HG03457 (cell line): Measurements from ENCODE around the gene ZNF667.
A peak's percentile ranks its signal among the peaks of the same experiment; 100 is the strongest.

Experiments
- ATAC-seq: cut with Tn5 transposase; IDR thresholded peaks from one replicate; pipeline ENCODE4 v1.9.1; 2021; ENCODE audit warnings: moderate number of reproducible peaks; ENCODE audit not compliant: unreplicated experiment

ZNF667 gene

DNA sequence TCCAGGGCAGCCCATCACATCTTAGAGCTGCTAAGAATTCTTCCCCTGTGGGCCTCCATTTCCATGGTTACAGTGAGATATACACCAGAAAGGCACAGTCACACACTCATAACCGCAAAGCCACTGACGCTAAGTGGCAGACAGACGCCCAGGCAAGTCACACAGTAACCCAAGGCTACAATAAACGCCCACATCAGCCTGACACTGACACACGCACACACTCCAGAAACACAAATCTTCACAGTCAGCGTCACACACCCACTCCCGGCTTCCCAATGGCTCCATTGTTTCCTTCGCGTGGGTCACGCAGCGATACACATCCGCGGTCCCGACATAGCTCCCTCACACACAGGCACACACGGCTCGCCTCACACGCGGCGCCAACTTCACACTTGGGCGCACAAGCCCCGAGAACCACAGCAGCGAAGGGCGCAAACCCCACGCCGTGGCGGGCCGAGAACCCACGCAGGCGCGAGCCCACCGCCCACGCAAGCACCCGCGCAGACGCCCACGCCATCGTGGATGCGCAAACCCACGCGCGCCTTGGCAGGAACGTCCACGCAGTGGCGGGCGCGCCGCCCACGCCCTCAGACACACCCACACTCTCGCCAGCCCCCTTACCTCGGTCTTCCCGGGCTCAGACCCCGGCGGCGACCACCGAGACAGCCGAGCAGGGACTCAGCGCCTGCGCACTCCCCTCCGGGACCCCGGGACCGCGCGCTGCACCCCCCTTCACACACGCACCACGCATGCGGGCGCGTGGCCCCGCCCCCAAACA is at the start of gene ZNF667:
TSS of gene ZNF667 (minus strand) at position 695 of the 778 bp plus-strand sequence. CDS start 14,975 bp downstream, outside the sequence.
- no peak for ATAC-seq

DNA sequence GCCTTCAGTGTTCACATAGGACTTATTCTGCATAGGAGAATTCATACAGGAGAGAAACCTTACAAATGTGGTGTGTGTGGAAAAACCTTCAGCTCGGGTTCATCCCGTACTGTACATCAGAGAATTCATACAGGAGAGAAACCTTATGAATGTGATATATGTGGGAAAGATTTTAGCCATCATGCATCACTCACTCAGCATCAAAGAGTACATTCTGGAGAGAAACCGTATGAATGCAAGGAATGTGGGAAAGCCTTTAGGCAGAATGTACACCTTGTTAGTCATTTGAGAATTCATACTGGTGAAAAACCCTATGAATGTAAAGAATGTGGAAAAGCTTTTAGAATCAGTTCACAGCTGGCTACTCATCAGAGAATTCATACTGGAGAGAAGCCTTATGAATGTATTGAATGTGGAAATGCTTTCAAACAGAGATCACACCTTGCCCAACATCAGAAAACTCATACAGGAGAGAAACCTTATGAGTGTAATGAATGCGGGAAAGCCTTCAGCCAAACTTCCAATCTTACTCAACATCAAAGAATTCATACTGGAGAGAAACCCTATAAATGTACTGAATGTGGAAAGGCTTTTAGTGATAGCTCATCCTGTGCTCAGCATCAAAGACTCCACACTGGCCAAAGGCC is 48.2 kb upstream of the ZNF667 start:
- no peak for ATAC-seq

DNA sequence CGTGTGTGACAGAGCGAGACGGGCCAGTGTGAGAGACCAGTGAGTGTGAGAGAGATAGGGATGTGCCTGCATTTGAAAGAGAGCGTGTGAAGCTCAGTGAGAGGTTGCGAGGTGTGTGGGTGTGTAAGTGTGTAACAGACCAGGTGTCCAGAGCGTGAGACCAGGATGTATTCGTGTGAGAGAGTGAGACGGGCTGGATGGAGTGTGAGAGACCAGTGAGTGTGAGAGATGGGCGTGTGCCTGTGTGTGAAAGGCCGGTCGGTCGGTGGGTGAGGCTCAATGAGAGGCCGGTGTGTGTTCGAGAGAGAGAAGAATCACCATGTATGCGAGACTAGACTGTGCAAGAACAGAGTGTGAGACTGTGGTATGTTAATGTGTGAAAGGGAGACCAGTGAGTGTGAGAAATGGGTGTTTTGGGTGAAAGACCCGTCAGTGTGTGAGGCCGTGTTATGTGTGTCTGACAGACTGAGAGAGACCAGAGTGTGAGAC is 31.2 kb upstream of the ZNF667 start:
- no peak for ATAC-seq

DNA sequence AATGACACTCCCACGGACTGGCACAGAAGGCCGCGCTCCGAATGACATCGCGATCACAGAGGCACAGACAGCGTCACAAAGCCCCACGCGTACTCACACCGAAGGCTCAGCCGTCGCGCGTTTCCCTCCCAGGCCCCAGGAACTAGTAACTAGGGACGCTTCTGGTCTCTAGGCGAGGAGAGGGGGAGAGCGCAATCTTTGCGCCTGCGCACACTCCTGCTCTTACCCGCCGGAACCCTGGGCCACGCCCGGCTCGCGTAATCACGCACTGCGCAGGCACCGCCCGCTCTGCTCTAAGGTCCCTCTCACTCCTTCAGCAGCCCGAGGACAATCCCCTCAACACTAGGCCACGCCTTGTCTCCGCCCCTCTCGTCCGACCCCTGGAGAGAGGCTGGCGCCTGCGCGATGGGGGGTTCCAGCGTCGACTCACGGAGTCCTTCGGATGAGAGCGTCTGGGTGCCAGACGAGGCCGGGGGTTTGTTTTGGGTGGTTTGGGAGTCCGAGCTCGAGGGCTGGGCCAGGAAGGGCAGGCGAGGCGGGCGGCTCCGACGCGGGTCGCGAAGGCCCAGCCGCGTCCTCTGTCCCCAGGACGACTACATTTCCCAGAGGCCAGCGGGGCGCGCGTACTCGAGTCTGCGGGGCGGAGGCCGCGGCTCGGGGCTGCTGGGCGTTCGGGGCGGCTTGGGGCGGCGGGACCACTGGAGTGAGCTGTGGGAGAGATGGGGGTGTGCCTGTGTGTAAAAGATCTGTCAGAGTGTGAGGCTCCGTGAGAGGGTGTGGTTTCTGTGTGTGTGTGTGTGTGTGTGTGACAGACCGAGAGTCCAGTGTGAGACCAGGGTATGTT is 30.5 kb upstream of the ZNF667 start, which contains the start of gene ZNF471:
TSS of gene ZNF471 (plus strand) at position 410 of the 844 bp plus-strand sequence. CDS start 3,717 bp downstream, outside the sequence.
- ATAC-seq: no peak

DNA sequence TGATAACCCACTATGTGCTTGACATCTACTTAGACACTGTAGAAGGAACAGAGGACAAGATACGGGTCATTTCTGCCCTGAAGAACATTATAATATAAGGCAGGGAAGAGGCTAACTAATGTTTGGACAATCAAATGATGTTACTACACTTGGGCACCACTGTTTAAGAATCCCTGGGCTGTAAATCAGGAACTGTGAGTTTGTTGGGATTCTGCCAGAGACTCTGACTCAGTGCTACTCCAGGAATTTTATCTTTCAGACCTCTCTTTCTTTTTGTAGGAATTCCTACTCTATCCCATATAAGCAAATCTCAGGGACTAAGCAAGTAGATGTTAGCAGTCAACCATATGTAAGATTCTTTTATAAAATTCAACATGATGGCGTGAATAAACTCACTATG is 27.4 kb upstream of the ZNF667 start:
- no peak for ATAC-seq

DNA sequence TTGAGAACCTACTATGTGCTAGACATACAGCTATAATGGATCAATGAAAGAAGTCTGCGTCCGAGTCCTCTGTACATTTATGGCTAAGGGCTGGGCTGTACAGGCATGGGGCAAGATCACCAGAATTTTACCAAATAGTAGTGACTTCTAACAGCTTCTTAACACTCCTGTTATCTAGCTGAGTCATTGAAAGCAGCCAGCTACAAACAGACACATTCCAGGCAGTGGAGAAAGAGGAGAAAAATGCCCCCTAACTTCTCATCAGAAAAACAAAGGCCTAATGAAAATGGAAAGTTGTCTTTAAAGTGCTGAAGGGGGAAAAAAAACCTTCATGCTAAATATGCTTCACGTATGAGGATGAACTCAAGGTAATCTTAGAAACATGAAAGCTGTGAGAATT is 14.3 kb upstream of the ZNF667 start:
- ATAC-seq: no peak

DNA sequence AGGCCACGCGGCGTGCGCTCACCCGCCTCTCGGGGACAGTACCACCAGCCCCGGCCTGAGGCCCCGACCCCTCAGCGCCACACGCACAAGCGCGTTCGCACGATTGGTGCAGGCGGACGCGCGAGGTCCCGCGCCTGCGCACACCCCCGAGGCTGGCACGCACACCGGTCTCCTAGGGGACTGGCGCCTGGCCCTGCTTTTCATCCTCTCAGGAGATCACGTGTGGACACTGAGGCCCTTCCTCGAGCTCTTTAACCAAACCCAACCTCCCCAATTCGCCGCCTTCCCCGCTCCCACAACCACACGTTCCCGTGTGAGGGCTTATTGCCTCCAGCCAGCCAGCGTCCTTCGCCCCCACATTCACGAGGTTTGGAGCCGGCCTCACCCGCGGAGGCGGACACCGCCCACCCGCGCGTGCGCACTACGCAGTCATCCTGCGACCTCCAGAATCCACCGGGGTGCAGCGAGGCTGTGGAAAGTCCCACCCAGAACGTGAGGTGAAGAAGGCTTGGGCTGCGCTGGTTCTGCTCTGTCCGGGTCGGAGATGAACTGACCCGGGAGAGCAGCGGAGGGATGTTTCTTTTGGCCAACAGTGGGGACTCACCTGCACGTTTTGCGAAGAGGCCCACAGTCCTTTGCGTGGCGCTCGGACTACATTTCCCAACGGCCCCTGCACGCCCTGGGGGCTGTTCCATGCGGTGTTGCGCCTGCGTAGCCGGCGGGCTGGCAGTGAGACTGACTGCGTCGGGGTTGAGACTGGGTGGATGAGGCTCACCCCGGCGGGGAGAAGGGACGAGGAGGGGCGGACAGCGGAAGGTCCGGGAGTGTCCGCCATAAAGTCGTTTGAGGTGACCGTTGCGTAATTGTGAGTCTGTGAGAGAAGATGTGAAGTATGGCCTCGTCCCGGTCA is 539 bp upstream of the ZNF667 start:
- ATAC-seq: no peak

DNA sequence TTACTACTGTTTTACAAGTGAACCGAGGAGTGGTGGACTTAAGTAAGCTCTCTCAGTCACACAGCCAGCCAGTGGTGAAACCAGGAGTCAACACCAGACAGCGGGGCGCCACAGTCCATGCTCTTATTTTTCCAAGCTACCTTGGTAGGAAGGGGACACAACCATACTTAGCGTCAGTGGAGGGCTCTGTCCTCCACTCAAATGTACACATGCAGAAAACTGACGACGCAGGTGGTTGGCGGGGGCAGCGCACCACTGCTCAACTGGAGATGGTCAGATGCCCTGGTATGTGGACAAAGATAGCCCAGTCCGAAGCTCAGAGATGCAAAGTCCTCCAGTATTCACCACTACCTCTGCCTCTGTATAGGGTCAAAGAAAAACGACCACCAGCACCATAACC is 1.1 kb downstream of the ZNF667 start:
- no peak for ATAC-seq

DNA sequence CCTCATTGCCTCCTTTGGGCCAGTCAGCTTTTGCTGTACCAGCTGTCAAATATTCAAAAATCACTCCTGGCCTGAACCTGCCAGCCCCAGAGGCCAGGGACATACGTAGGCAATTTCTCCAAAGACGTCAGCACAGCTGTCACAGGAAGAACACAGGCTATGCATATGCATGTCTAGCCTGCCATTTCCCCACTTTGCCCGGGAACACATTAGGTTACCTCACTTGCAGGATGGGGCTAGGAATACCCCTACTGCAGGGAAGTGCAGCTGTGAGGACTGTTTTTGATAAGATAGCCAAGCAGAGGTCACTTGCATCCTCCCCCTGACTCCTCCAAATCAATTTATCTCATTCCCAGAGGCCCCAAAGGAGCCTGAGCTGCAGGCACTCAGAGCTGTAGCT is 2.8 kb downstream of the ZNF667 start:
- no peak for ATAC-seq

DNA sequence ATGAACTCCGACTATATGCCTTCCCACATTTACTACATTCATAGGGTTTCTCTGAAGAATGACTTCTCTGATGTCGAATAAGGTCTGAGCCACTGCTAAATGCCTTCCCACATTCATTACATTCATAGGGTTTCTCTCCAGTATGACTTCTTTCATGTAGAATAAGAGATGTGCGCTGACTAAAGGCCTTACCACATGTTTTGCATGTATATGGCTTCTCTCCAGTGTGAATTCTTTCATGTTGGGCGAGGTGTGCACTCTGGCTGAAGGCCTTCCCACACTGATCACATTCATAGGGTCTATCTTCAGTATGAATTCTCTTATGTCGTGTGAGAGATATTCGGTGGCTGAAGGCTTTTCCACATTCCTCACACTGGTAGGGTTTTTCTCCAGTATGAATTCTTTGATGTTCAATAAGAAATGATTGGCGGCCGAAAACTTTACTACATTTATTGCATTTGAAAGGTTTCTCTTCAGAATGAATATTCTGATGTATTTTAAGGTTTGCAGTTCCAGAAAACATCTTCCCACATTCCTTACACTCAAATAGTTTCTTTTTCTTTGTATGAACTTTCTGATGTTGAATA is 35.8 kb downstream of the ZNF667 start:
- ATAC-seq: no peak

DNA sequence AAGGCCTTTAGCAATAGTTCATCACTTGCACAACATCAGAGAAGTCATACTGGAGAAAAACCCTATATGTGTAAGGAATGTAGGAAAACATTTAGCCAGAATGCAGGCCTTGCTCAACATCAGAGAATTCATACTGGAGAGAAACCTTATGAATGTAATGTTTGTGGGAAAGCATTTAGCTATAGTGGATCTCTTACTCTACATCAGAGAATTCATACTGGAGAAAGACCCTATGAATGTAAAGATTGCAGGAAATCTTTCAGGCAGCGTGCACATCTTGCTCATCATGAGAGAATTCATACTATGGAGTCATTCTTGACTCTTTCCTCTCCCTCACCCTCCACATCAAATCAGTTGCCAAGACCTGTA is 53.2 kb downstream of the ZNF667 start:
- no peak for ATAC-seq

DNA sequence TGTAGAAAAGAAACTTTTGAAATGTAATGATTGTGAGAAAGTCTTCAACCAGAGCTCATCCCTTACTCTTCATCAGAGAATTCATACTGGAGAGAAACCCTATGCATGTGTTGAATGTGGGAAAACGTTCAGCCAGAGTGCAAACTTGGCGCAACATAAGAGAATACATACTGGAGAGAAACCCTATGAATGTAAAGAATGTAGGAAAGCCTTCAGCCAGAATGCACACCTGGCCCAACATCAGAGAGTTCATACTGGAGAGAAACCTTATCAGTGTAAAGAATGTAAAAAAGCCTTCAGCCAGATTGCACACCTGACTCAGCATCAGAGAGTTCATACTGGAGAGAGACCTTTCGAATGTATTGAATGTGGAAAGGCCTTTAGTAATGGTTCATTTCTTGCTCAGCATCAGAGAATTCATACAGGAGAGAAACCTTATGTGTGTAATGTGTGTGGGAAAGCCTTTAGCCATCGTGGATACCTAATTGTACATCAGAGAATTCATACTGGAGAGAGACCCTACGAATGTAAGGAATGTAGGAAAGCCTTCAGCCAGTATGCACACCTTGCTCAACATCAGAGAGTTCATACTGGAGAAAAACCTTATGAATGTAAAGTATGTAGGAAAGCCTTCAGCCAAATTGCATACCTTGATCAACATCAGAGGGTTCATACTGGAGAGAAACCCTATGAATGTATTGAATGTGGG is 53.7 kb downstream of the ZNF667 start:
- no peak for ATAC-seq

DNA sequence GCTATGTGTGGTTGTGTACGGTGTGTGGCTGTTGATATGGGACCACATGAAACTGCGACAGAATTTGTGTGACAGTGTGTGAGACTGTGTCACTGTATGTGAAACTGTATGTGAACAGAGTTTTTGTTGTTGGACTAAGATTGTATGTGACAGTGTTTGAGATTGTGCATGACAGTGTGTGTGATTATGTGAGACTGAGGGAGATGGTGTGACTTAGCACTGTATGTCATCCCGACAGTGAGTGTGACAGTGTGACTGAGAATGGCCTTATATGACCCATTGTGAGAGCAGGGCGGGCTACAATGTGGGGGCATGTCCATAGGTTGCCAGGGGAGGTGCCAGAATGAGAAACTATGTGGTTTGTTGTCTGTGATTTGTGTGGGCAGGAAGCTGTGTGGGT is 72.1 kb downstream of the ZNF667 start:
- no peak for ATAC-seq

DNA sequence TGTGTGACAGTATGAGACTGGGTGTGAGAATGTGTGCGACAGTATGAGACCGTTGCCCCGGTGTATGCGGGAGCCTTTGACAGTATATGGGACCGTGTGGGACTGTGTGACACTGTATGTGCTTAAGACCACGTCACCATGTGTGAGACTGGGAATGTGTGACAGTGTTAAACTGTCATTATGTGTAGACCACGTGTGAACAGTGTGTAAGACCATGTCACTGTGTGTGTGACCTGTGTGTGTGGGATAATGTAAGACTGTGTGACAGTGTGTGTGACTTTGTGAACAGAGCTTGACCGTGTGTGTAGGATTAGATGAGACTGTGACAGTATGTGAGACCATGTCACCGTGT is 72.5 kb downstream of the ZNF667 start:
- no peak for ATAC-seq

DNA sequence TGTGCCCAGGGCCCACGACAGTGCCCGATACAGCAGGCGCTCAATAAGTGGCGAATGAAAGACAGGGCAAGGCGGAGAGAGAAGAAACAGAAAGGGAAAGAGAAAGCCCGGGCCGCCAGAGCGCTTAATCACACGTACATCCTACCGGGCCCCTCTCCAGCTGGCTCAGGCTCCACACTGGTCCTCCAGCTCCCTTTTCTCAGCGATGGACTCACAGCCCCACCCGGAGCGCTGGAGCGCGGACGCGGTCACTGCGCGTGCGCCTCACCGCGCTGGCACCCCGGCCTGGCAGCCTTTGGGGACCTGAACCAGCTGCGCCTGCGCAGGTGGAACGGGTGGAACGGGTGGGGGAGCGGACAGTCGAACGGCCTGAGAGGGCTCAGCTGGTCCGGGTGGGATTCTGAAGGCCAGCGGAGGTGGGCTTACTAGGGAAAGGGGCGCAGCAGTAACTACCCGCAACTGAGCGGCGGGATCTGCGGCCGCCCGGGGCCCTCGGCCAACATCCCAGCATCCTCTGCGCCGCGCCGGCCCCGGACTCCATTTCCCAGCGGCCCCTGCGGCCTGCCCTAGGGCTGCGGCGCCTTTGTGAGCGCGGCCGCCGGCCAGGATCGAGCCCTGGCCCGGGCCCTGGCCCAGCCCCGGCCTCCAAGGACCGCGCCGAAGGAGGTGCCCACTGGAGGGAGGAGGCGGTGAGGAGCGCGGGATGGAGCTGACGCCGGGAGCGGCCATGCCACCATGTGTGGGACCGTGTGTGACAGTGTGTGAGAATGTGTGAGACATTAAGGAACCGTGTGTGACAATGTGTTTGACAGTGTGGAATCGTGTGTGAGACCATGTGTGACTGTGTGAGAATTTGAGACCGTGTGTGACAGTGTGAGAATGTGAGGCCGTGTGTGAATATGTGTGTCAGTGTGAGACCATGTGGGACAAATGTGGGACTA is 73.1 kb downstream of the ZNF667 start, which contains the start of gene ZNF583:
TSS of gene ZNF583 (plus strand) at position 569 of the 941 bp plus-strand sequence. CDS start 2,783 bp downstream, outside the sequence.
- ATAC-seq: peak; percentile 68

DNA sequence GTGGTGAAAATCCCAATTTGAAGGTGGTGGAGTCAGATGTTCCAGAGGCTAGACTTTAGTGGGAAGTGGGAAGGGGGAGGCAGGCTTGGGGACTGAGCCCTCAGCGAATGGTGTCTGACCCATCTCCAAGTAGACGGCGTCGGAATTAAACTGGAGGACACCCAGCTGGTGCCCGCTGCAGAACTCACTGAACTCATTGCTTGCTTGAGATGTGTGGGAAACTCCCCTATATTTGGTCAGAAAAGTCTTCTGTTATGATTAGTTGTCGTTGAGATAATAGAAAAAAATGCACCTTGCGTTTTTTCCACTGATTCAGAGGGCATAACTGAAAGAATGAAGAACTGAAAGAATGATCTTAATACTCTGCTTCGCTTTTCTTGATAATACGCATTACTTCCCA is 73.9 kb downstream of the ZNF667 start:
- ATAC-seq: no peak

DNA sequence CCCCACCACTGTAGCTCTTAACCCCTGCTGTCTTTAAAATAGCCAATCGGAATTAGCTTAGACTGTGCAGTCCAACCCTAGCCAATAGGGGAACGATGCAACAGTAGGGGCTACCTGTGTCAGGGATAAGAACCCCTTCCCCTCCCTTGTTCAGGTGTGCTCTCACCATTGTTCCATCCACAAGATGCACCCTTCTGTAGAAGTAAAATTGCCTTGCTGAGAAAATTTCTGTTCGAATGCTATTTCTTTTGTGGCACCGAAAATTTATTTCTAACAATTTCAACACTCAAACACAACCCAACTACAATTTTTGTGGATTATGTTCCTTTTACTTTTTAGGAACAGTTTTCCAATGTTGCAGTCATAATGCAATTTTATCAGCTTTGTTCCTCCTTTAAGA is 76.7 kb downstream of the ZNF667 start:
- ATAC-seq: no peak

DNA sequence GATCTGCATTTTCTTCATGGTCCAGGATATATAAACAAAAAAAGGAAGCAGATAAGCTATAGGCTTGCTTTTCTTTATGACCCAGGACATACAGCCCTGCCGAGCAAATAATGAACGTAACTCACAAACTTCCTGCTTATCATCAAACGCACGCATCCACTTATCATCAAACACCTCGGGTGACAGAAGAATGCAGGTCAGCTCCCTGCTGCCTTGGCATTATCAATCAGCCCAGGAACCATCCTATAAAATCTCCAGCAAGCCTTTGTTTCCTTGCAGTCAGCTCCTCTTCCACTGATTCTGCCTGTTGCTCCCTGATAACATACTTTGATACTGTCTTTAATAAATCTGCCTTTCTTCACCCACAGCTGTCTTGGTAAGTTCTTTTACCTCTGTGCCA is 78.3 kb downstream of the ZNF667 start:
- no peak for ATAC-seq
